Chondrocyte (in vitro differentiated cells): ENCODE data around the gene NCF4. TPM values are rescaled to one million over a fixed set of nuclear protein-coding genes. Genes with fewer than 3 reads are reported as not detected.

ENCODE experiments used
- DNase-seq: peaks from one replicate; pipeline ENCODE4 v3.0.0; 2021; ENCODE audit warnings: mixed read lengths, low spot score
- H3K27ac Mint-ChIP-seq: one replicate; pipeline ENCODE4 v1.8.0; 2021; ENCODE audit warnings: mild to moderate bottlenecking, moderate library complexity, mixed read lengths; ENCODE audit not compliant: unreplicated experiment
- H3K27me3 Mint-ChIP-seq: 2 replicates; pipeline ENCODE4 v1.8.0; 2021; ENCODE audit warnings: low read depth, mixed read lengths
- H3K36me3 Mint-ChIP-seq: 2 replicates; pipeline ENCODE4 v1.8.0; 2021; ENCODE audit warnings: low read depth, mixed read lengths
- H3K4me1 Mint-ChIP-seq: 2 replicates; pipeline ENCODE4 v1.8.0; 2021; ENCODE audit warnings: low read depth, mild to moderate bottlenecking, mixed read lengths
- H3K4me3 Mint-ChIP-seq: one replicate; pipeline ENCODE4 v1.8.0; 2021; ENCODE audit warnings: mild to moderate bottlenecking, moderate library complexity, mixed read lengths; ENCODE audit not compliant: unreplicated experiment
- H3K9me3 Mint-ChIP-seq: 2 replicates; pipeline ENCODE4 v1.8.0; 2021; ENCODE audit warnings: low read depth, mixed read lengths
- total RNA-seq: library from RNA; stranded (reverse); gene quantifications from 3 replicates; pipeline ENCODE4 v1.2.1, GENCODE V29; 2021
- TF ChIP-seq, protein P1 (sequence below): fragments of 200-600 bp; sonication (generic); IDR thresholded peaks from 2 replicates; pipeline ENCODE4 v1.5.0; 2021; ENCODE audit warnings: antibody characterized with exemption, mild to moderate bottlenecking, moderate library complexity

The NCF4 gene
- total RNA-seq, 1 donor from 2014 or later: not detected

DNA sequence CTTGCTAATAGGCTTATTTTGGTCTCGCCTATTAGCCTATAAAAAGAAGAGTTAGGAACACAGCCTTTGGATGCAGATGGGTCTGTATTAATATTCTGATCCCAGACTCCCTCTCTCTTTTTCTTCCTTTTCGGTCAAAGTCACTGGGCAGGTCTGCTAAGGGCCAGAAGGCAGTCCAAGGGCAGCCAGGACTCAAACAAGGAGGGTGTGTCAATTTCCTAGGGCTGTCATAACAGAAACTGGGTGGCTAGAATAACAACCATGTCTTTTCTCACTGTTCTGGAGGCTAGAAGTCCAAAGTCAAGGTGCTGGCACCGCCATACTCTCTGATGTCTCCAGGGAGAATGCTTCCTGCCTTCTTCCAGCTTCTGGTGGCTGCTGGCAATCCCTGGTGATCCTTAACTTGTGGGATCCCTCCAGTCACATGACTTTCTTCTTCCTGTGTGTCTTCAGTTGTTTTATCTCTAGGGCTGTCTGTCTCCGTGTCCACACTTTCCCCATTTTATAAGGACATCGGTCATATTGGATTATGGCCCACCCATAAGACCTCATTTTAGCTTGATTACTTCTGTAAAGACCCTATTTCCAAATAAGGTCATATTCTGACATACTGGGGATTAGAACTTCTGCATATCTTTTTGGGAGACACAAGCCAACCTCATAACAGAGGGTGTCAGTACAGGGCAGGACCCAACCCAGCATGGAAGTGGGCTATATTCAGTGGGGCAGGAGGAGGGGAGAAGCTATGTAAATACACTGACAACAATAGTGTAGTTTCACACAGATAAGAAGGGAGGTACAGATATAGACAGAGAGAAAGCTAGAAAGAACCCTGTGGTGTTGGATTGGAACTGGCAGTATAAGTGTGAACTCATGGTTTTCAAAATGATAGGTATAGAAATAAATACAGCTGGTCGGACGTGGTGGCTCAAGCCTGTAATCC is 46.7 kb downstream of the NCF4 start:
- DNase-seq: no peak
- Mint-ChIP-seq H3K9me3 (no peaks in the 10 kb centered on the region), H3K27ac (no peak overlapping the region), H3K4me3 (no peak overlapping the region), H3K27me3 (peaks cover 10% of the 10 kb centered on the region), H3K4me1 (peaks cover 16% of the 10 kb centered on the region), H3K36me3 (no peaks in the 10 kb centered on the region)
- TF ChIP-seq, protein P1, sequence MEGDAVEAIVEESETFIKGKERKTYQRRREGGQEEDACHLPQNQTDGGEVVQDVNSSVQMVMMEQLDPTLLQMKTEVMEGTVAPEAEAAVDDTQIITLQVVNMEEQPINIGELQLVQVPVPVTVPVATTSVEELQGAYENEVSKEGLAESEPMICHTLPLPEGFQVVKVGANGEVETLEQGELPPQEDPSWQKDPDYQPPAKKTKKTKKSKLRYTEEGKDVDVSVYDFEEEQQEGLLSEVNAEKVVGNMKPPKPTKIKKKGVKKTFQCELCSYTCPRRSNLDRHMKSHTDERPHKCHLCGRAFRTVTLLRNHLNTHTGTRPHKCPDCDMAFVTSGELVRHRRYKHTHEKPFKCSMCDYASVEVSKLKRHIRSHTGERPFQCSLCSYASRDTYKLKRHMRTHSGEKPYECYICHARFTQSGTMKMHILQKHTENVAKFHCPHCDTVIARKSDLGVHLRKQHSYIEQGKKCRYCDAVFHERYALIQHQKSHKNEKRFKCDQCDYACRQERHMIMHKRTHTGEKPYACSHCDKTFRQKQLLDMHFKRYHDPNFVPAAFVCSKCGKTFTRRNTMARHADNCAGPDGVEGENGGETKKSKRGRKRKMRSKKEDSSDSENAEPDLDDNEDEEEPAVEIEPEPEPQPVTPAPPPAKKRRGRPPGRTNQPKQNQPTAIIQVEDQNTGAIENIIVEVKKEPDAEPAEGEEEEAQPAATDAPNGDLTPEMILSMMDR: no peak

DNA sequence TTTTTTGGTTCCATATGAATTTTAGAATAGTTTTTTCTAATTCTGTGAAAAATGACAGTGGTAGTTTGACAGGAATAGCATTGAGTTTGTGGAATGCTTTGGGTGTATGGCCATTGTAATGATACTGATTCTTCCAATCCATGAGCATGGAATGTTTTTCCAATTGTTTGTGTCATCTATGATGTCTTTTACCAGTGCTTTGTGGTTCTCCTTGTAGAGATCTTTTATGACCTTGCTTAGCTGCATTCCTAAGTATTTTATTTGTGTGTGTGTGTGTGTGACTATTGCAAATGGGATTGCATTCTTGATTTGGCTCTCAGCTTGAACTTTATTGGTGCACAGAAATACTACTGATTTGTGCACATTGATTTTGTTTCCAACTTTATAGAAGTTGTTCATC is 49.7 kb downstream of the NCF4 start:
- no peak for DNase-seq
- no peaks in the 10 kb centered on the region for H3K36me3 Mint-ChIP-seq
- peaks cover 32% of the 10 kb centered on the region for H3K4me1 Mint-ChIP-seq
- TF ChIP-seq, protein P1: no peak
- H3K4me3 Mint-ChIP-seq: no peak overlapping the region
- H3K27ac Mint-ChIP-seq: no peak overlapping the region
- no peaks in the 10 kb centered on the region for H3K9me3 Mint-ChIP-seq
- H3K27me3 Mint-ChIP-seq: peaks cover 1% of the 10 kb centered on the region

DNA sequence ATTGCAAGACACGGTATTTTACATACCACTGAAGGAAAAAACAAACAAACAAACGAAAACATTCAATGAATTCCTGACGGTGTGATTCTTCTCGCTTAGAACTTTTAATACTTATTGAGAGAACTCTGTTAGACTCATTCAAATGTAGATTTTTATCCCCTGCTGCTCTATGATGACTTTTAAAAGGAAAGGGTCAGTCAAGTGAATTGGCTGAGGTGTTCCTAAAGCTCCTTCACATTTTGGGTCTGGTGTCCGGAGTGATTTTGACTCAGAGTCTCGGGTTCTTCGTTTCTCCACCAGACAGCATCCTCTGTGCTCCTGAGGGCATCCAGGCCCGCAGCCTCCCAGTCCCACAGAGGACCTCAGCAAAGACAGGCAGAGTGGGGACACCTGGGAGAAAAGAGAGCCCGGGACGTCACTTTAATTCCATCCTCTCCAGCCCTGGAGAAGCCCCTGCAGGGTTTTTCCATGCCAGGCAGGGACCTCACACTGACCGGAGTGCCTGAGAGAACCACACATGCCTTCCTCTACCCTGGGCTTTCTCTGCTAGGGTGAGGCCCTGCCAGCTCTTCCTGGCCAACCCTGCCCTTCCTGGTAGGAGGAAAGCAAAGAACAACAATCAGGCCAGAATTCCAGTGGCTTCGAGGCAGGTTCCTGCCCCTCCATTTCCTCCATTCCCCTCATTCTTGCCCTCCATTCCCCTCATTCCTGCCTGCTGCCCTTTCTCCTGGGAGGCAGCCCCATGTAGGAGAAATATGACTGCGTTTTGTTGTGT is 51.3 kb downstream of the NCF4 start:
- H3K36me3 Mint-ChIP-seq: no peaks in the 10 kb centered on the region
- H3K9me3 Mint-ChIP-seq: no peaks in the 10 kb centered on the region
- peaks cover 32% of the 10 kb centered on the region for H3K4me1 Mint-ChIP-seq
- no peak overlapping the region for H3K4me3 Mint-ChIP-seq
- peak overlapping the region; percentile 70 for H3K27ac Mint-ChIP-seq
- no peak for DNase-seq
- peaks cover 7% of the 10 kb centered on the region for H3K27me3 Mint-ChIP-seq
- TF ChIP-seq, protein P1: no peak

GRCh38 chr22:36912694-36913426 is 52.1 kb downstream of the NCF4 start:
- peaks cover 27% of the 10 kb centered on the region for H3K4me1 Mint-ChIP-seq
- H3K36me3 Mint-ChIP-seq: no peaks in the 10 kb centered on the region
- H3K4me3 Mint-ChIP-seq: peak overlapping the region; percentile 10
- TF ChIP-seq, protein P1: no peak
- DNase-seq: no peak
- peak overlapping the region; percentile 70 for H3K27ac Mint-ChIP-seq
- no peaks in the 10 kb centered on the region for H3K9me3 Mint-ChIP-seq
- H3K27me3 Mint-ChIP-seq: peaks cover 11% of the 10 kb centered on the region
